Smooth muscle cell (in vitro differentiated cells): Measurements from ENCODE around the gene LDLRAD2. TPM values are rescaled to one million over a fixed set of nuclear protein-coding genes. Genes with fewer than 3 reads are reported as not detected.

Experiments used
- DNase-seq: peaks from one replicate; lab custom pipeline; 2025; ENCODE audit not compliant: unreplicated experiment; lab: John Stamatoyannopoulos, UW
- H2AFZ ChIP-seq: fragments of 200-600 bp; sonication (generic); 2 replicates; pipeline ENCODE4 v1.6.0; 2016; ENCODE audit warnings: antibody characterized with exemption, low read depth, mild to moderate bottlenecking
- H3F3A ChIP-seq: fragments of 200-600 bp; sonication (generic); 2 replicates; pipeline ENCODE4 v1.6.0; 2017; ENCODE audit warnings: antibody characterized with exemption, low read depth
- H3K27ac ChIP-seq: fragments of 200-600 bp; sonication (generic); 2 replicates; pipeline ENCODE4 v1.5.1; 2016; ENCODE audit warnings: low read depth, mild to moderate bottlenecking
- H3K27me3 ChIP-seq: fragments of 200-600 bp; sonication (generic); 2 replicates; pipeline ENCODE4 v1.6.1; 2016; ENCODE audit warnings: low read depth, mild to moderate bottlenecking
- H3K36me3 ChIP-seq: fragments of 200-600 bp; sonication (generic); 2 replicates; pipeline ENCODE4 v1.5.1; 2016; ENCODE audit warnings: low read depth
- H3K4me1 ChIP-seq: fragments of 200-600 bp; sonication (generic); 2 replicates; pipeline ENCODE4 v1.5.1; 2016; ENCODE audit warnings: low read depth
- H3K4me2 ChIP-seq: fragments of 200-600 bp; sonication (generic); 2 replicates; pipeline ENCODE4 v1.6.0; 2016; ENCODE audit warnings: mild to moderate bottlenecking
- H3K4me3 ChIP-seq: fragments of 200-600 bp; sonication (generic); 2 replicates; pipeline ENCODE4 v1.5.1; 2016; ENCODE audit warnings: mild to moderate bottlenecking
- H3K79me2 ChIP-seq: fragments of 200-600 bp; sonication (generic); 2 replicates; pipeline ENCODE4 v1.6.0; 2016; ENCODE audit warnings: low read depth, mild to moderate bottlenecking
- H3K9ac ChIP-seq: fragments of 200-600 bp; sonication (generic); 2 replicates; pipeline ENCODE4 v1.6.0; 2016; ENCODE audit warnings: low read depth
- H3K9me3 ChIP-seq: fragments of 200-600 bp; sonication (generic); replicated peaks from 2 replicates; pipeline ENCODE4 v1.5.1; 2016; ENCODE audit warnings: low read depth
- H4K20me1 ChIP-seq: fragments of 200-600 bp; sonication (generic); 2 replicates; pipeline ENCODE4 v1.6.0; 2016; ENCODE audit warnings: low read depth
- WGBS: methylation state at CpG from one replicate; pipeline ENCODE4 v1.1.7; 2016; ENCODE audit warnings: low lambda C conversion rate; 5-methylcytosine and 5-hydroxymethylcytosine counted together
- polyA plus RNA-seq: library from polyadenylated mRNA; unstranded; fragments of >200 nt; fragmentation: Nextera tagmentation; extraction: Ambion mirVana; gene quantifications from 2 replicates; pipeline ENCODE4 v1.2.1, GENCODE V29; 2016
- total RNA-seq: library from RNA; depleted of rRNA; stranded (reverse); fragments of >200 nt; gene quantifications from 2 replicates; pipeline ENCODE4 v1.2.3, GENCODE V29; 2014
- TF ChIP-seq, protein P1 (sequence below): fragments of 200-600 bp; sonication (generic); IDR thresholded peaks from 2 replicates; pipeline ENCODE4 v1.5.1; 2017; ENCODE audit warnings: borderline replicate concordance, mild to moderate bottlenecking, antibody characterized with exemption; ENCODE audit not compliant: insufficient read depth, poor library complexity, severe bottlenecking

The LDLRAD2 gene
- total and polyA plus RNA-seq, 2 experiments from 2014 or later: 0.04 to 7.9 TPM

GRCh38 chr1:21873174-21873573 lies 61.1 kb downstream of the LDLRAD2 start:
- TF ChIP-seq, protein P1, sequence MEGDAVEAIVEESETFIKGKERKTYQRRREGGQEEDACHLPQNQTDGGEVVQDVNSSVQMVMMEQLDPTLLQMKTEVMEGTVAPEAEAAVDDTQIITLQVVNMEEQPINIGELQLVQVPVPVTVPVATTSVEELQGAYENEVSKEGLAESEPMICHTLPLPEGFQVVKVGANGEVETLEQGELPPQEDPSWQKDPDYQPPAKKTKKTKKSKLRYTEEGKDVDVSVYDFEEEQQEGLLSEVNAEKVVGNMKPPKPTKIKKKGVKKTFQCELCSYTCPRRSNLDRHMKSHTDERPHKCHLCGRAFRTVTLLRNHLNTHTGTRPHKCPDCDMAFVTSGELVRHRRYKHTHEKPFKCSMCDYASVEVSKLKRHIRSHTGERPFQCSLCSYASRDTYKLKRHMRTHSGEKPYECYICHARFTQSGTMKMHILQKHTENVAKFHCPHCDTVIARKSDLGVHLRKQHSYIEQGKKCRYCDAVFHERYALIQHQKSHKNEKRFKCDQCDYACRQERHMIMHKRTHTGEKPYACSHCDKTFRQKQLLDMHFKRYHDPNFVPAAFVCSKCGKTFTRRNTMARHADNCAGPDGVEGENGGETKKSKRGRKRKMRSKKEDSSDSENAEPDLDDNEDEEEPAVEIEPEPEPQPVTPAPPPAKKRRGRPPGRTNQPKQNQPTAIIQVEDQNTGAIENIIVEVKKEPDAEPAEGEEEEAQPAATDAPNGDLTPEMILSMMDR: no peak

GRCh38 chr1:21873761-21874160 lies 61.7 kb downstream of the LDLRAD2 start:
- H3K27ac ChIP-seq: no peak overlapping the region
- no peaks in the 10 kb centered on the region for H3K27me3 ChIP-seq
- H3K79me2 ChIP-seq: no peaks in the 10 kb centered on the region
- no peak overlapping the region for H2AFZ ChIP-seq
- no peaks in the 10 kb centered on the region for H3F3A ChIP-seq
- TF ChIP-seq, protein P1: no peak
- no peaks in the 10 kb centered on the region for H4K20me1 ChIP-seq
- H3K4me2 ChIP-seq: no peak overlapping the region
- no peaks in the 10 kb centered on the region for H3K36me3 ChIP-seq
- H3K4me1 ChIP-seq: no peaks in the 10 kb centered on the region
- H3K9ac ChIP-seq: no peak overlapping the region
- 96% methylated on average over 10 of the region's 10 CpGs for WGBS
- DNase-seq: no peak
- H3K4me3 ChIP-seq: no peak overlapping the region
- H3K9me3 ChIP-seq: no peaks in the 10 kb centered on the region

More at GRCh38 chr1:21873174-21873573, 61.1 kb downstream of the LDLRAD2 start:
- Histone ChIP-seq H2AFZ (no peak overlapping the region), H3K4me2 (no peak overlapping the region), H3K27me3 (no peaks in the 10 kb centered on the region), H4K20me1 (no peaks in the 10 kb centered on the region), H3K4me1 (no peaks in the 10 kb centered on the region), H3K79me2 (no peaks in the 10 kb centered on the region), H3K36me3 (no peaks in the 10 kb centered on the region), H3F3A (no peaks in the 10 kb centered on the region), H3K9me3 (no peaks in the 10 kb centered on the region), H3K4me3 (no peak overlapping the region), H3K27ac (no peak overlapping the region), H3K9ac (no peak overlapping the region)
- 95% methylated on average over 8 of the region's 8 CpGs for WGBS
- DNase-seq: no peak

DNA sequence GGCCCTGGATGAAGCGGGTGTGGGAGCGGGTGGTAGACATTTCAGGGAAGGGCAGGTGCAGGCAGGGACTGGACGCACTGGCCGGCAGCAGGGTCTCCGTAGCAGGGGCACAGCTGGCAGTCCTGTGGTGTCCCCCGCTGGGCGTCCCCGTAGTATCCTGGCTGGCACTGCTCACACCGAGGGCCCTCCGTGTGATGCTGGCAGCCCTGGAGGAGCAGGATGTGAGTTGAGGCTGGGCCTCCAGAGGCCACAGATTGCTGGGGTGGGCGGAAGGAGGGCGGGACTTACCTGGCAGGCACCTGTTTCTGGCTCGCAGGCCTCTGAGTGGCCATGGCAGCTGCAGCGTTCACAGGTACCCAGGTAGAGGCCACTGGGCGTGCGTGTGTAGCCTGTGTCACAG lies 62.3 kb downstream of the LDLRAD2 start:
- H3K27ac ChIP-seq: no peak overlapping the region
- H4K20me1 ChIP-seq: no peaks in the 10 kb centered on the region
- no peaks in the 10 kb centered on the region for H3F3A ChIP-seq
- DNase-seq: no peak
- no peaks in the 10 kb centered on the region for H3K79me2 ChIP-seq
- H3K9ac ChIP-seq: no peak overlapping the region
- H3K4me1 ChIP-seq: no peaks in the 10 kb centered on the region
- H3K36me3 ChIP-seq: no peaks in the 10 kb centered on the region
- 93% methylated on average over 16 of the region's 16 CpGs for WGBS
- H3K4me2 ChIP-seq: no peak overlapping the region
- H3K4me3 ChIP-seq: no peak overlapping the region
- H2AFZ ChIP-seq: no peak overlapping the region
- no peaks in the 10 kb centered on the region for H3K27me3 ChIP-seq
- no peaks in the 10 kb centered on the region for H3K9me3 ChIP-seq
- TF ChIP-seq, protein P1: no peak

Other genes starting within 250 kb of the LDLRAD2 start
- gene RAP1GAP, start 142.9 kb upstream of the LDLRAD2 start, total RNA-seq: 0.99 and 3.0 TPM in 2 replicates
- 3.9 and 4.1 TPM in 2 replicates for gene RAP1GAP, start 142.9 kb upstream of the LDLRAD2 start, polyA plus RNA-seq
- 51.7 and 76.0 TPM in 2 replicates for gene USP48, start 29.1 kb upstream of the LDLRAD2 start, total RNA-seq
- gene USP48, start 29.1 kb upstream of the LDLRAD2 start, polyA plus RNA-seq: 34.5 and 45.3 TPM in 2 replicates
- 26.4 and 40.7 TPM in 2 replicates for gene HSPG2, start 125.0 kb downstream of the LDLRAD2 start, total RNA-seq
- gene HSPG2, start 125.0 kb downstream of the LDLRAD2 start, polyA plus RNA-seq: 46.7 and 55.4 TPM in 2 replicates
- gene CELA3B, start 164.8 kb downstream of the LDLRAD2 start, total RNA-seq: not detected in 2 replicates
- gene CELA3B, start 164.8 kb downstream of the LDLRAD2 start, polyA plus RNA-seq: not detected in 2 replicates
- gene CELA3A, start 189.4 kb downstream of the LDLRAD2 start, total RNA-seq: not detected in 2 replicates
- not detected in 2 replicates for gene CELA3A, start 189.4 kb downstream of the LDLRAD2 start, polyA plus RNA-seq
- 407 and 453 TPM in 2 replicates for gene CDC42, start 240.4 kb downstream of the LDLRAD2 start, total RNA-seq
- gene CDC42, start 240.4 kb downstream of the LDLRAD2 start, polyA plus RNA-seq: 70.2 and 74.0 TPM in 2 replicates